T-helper 9 cell (primary cell): ENCODE data around the gene SLC6A9.

Experiments
- DNase-seq: peaks from one replicate; pipeline ENCODE4 v3.0.0-alpha.2; 2020

The SLC6A9 gene

DNA sequence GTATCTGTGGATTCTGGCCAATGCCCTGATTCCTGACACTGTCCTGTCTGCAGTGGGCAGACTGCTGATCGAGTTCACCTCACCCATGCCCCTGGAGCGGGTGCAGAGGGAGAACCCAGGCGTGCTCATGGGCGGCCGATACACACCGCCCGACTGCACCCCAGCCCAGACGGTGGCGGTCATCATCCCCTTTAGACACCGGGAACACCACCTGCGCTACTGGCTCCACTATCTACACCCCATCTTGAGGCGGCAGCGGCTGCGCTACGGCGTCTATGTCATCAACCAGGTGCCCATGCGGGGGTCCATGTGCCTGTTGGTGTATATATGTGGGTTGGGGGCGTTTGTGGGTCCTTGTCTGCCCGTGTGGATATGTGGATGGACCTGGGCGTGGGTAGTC is 49.6 kb downstream of the SLC6A9 start:
- no peak for DNase-seq

DNA sequence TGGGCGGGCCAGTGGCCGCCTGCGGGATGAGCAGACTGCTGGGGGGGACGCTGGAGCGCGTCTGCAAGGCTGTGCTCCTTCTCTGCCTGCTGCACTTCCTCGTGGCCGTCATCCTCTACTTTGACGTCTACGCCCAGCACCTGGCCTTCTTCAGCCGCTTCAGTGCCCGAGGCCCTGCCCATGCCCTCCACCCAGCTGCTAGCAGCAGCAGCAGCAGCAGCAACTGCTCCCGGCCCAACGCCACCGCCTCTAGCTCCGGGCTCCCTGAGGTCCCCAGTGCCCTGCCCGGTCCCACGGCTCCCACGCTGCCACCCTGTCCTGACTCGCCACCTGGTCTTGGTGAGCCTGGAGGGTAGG is 50.1 kb downstream of the SLC6A9 start:
- no peak for DNase-seq

DNA sequence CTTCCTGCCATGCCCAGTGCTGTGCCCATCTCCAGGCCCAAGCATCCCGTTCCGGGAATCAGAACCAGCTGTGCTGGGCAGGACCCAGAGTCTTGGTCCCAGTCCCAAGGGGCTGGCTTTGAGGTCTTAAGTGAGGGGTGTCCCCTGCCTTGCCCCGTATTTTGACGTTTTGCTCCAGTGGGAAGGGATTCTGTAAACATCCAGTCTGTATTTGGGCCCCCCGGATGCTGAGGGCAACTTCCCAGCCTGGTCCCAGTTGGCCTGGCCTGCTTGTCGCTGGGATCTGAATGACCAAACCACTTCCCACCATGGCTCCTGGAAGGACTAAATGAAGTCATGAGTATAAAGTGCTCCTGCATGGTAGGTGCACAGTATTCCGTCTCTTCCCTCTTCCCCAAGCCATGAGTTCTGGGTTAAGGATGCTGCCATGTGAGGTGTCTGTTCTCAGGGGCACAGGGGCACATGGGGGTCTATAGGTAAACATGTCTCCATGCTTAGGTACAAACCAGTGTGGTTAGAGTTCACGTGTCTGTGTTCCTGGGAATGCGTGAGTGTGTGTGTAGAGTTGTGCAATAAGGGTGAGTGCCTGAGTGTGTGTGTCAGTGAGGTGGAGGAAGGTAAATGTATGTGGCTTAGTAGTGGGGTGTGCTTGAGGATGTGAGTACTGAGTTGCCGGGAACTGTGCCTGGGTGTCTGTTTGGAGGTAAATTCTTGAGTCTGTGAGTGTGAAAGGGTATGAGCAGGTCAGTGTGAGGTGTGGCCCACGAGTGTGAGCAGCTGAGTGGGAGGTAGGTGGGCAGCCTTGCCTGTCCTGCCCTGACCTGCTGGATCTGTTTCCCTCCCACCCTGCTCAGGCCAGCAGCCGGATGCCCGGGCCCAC is 50.8 kb downstream of the SLC6A9 start:
- no peak for DNase-seq

DNA sequence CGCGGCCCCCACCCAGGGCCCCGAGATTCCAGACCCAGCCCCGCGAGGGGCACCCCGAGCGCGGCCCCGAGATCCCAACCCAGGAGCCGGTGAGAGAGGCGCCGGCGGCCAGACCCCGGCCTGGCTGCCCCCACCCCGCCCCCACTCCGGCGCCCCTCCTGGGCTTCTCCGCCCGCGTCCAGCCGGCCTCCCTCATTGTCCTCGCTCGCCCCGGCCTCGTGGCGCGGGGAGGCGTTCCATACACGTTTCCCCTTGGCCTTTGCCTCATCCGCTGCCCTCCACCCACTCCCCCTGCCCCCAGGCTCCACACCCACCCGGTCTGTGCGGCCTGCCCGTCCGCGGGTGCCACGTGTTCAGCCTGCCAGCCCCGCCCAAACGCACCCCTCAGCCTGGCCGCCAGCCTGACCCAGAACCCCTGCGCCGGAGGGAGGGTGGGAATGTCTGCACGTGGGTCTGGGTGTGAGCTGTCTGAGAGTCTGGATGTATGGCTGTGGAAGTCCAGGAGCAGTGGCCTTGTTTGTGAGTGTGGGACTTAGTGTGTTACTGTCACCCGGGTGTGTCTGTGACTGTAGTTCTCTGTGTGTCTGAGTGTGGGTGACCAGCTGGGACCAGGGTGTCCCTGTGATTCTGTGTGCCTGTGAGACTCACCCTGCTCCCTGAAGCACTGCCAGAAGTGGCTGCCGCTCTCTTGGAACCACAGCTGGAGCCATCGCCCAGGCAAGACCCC is 51.6 kb downstream of the SLC6A9 start:
- no peak for DNase-seq

DNA sequence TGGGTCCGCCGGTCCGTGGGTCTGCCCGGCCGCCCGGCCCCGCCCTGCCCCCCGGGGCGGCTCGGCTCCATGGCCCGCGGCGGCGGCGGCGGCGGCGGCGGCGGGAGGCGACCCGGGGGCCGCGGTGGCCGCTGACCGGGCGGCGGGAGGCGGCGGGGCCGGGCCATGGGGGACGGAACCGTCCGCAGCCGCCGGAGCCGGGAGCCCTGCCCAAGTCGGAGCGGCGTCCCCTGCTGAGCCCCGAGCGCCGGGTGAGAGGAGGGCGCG is 52.1 kb downstream of the SLC6A9 start:
- DNase-seq = no peak

DNA sequence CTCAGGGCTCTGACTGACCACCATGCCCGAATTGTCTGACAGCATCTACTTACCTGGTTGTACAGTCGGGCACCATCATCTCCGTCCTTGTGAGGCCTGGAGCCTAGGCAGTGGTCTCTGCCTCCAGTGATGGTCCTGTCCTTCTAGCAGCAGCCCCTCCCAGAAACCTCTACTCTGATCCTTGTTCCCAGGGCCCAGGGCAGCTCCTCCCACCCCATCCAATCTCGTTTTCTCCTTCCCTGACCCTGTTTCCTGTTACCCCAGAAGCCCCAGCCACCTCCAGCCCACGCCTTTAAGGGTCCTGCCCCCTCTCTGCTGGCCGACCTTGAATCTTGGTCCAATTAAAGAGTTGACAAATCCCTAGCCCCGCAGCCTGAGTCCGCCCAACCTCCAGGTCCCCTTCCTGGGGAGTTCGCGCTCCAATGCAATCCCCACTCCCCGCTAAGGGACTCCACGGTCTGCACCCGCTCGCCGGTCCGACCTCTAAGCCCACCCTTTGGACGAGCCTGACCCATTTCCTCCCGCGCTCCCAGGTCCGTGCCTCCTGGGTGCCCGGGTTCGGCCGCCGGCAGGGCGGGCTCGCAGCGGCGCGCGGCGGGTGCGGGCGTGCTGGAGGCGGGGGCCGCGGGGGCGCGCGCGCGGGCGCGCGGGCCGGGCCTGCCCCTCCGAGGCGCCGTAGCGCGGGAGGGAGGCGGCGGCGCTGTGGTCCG is 52.6 kb downstream of the SLC6A9 start, which contains the start of gene B4GALT2:
TSS of gene B4GALT2 (plus strand) at position 660 of the 710 bp plus-strand sequence. CDS start 1,951 bp downstream, outside the sequence.
- DNase-seq = peak; percentile 25

DNA sequence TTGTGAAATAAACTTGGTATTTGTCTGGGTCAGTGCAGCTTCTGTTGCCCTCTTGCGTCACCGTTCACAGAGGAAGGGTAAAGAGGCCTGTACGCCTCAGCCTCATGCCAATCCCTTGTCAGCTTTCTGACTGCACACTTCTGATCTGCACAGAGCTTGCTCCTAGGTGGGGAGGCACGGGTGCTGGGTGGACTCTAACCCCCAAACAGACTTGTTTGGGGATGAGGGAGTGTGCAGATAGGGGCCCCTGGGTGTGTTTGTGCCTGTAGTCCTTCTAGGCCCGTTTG is 53.1 kb downstream of the SLC6A9 start:
- no peak for DNase-seq

DNA sequence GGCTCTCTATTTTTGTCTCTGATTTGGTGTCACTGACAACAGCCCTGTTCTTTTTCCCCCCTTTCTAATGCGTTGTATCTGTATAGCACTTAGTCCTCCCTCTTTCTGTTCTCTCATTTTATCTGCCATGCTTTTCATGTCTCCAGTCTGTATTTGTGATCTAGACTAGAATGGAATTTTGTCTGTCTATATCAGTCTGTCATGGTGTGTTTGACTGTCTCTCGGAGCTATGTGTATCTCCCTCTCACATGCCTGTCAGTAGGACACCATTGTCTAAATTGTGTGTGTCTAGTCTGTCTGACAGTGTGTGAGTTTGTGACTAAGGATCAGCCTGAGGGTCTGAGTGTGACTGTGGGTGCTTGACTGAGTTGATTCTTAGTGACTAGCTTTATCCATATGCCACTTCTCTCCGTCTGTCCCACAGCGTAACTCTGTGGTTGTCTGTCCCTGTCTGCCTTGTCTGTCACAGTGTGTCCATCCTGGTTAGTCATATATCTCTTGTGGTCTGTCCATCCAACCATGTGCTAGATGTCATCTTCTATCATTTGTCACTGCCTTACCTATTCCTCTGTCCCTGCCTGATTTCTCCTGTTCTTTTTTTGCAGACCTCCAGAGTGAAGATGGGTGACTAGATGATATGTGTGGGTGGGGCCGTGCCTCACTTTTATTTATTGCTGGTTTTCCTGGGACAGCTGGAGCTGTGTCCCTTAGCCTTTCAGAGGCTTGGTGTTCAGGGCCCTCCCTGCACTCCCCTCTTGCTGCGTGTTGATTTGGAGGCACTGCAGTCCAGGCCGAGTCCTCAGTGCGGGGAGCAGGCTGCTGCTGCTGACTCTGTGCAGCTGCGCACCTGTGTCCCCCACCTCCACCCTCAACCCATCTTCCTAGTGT is 53.6 kb downstream of the SLC6A9 start:
- no peak for DNase-seq

DNA sequence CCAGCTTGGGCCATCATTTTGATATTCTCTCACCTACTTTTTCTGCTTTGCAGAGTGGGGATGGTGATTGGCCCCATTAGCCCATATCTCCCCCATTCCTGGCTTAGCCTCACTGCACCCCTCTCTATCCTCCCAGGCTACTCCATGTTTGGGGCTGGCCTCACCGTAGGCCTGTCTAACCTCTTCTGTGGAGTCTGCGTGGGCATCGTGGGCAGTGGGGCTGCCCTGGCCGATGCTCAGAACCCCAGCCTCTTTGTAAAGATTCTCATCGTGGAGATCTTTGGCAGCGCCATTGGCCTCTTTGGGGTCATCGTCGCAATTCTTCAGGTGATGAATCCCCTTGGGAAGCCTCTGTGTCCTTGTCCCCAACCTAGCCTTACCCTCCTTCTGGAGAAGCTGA is 54.4 kb downstream of the SLC6A9 start:
- no peak for DNase-seq

DNA sequence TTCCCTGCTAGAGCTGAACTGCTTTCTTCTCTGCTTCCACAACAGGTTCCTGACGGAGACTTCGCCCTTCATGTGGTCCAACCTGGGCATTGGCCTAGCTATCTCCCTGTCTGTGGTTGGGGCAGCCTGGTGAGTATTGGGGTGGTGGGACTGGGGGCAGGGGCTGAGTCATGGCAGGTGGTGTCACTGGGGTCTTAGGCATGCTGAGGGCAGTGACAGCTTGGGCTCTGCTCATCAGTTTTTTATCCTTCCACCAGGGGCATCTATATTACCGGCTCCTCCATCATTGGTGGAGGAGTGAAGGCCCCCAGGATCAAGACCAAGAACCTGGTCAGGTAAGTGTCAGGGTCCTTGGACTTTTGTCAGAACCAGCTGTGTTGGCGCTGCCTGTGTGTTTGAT is 55.2 kb downstream of the SLC6A9 start:
- no peak for DNase-seq

DNA sequence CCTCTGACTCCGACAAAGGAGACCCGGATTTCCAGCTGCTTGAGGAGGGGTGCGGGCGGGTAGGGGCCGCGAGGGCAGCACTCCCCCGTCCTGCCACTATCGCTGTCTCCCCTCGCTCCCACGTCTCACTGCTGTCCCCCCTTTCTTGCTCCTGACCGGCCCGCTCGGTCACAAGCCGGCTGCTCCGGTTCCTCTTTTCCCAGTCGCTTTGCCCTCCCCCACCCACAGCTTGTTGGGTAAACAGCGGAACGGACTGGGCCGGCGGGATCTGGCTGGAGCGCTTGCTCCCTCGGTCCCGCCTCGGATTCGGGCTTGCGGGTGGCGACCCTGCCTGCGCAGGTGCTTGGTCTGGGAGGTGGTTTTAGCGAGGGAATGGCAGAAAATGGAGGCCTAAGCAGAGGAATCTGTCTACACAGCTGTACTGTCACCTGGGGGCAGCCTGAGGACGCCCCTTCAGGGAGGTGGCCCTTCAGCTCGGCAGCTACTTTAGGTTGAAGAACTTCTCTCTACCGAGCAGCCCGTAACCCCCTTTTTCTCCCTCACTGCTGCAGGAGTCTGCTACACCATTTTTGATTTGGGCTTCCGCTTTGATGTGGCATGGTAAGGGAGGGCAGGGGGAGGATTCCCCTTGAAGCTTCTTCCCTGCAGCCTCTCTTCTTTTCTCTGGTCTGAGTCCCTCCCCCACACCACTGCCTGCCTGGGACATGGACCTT is 55.9 kb downstream of the SLC6A9 start:
- peak; percentile 32 for DNase-seq

DNA sequence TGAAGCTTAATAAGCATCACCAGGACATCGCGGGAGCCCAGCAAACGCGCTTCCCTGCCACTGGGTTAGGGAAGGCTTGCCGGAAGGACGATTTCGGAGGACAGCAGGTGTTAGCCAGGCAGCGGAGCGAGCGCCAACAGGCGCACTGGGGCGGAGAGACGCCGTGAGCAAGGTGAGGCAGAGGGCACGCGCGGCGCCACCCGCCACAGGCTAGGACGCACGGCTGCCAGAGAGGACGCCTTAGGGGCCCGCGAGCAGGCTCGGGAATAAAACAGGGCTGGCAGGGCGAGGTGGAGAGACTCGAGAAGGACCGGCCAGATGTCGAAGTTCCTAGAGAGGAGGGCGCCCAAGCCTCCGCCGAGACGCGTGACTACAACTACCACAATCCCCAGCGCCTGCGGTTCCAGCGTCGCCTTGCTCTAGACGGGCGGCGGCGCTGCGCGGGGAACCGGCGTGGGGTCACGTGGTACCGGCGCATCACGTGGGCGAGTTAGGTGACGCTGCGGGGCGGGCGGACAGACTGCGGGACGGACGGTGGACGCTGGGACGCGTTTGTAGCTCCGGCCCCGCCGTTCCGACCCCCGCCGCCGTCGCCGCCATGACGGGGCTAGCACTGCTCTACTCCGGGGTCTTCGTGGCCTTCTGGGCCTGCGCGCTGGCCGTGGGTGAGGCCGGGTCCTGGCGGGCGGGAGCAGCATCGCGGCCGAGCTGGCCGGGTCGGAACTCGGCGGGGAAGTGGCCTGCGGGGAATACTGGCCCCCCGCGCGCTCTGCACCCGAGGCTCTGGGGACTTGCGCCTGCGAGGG is 56.6 kb downstream of the SLC6A9 start, which contains the start of gene ATP6V0B:
TSS of gene ATP6V0B (plus strand) at position 518 of the 806 bp plus-strand sequence. CDS start at position 599, 81 bp downstream.
- peak; percentile 95 for DNase-seq

DNA sequence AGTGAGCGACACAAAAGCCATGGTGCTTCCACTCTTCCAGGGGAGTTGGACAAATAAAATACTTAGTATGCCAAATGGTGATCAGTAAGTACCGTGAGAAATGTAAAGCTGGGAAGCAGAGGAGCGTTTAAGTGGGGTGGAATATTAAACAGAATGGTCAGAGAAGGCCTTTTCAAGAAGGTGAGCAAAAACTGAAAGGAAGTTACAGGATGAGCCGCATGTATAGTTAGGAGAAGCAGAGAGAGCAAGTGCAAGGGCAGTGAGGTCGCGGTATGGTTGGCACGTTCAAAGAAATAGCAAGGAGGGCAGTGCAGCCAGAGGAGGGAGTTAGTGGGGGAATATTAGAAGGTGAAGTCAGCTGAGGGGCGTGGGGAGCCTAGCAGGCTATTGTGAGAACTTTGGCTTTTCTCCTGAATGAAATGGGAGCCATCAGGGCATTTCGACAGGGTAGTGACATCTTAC is 57.2 kb downstream of the SLC6A9 start:
- DNase-seq = no peak

DNA sequence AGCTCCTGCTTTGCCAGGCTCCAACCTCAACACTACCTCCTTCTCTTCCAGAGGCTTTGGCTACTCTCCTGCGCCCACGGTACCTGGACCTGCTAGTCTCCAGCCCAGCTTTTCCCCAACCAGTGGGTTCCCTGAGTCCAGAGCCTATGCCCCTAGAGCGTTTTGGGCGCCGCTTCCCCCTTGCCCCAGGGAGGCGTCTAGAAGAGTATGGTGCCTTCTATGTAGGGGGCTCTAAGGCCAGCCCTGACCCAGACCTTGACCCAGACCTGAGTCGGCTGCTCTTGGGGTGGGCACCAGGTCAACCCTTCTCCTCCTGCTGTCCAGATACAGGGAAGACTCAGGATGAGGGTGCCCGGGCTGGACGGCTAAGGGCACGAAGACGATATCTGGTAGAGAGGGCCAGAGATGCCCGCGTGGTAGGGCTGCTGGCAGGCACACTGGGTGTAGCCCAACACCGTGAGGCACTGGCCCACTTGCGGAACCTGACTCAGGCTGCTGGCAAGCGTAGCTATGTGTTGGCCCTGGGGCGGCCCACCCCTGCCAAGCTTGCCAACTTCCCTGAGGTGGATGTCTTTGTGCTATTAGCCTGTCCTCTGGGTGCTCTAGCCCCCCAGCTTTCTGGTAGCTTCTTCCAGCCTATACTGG is 59.8 kb downstream of the SLC6A9 start:
- no peak for DNase-seq

DNA sequence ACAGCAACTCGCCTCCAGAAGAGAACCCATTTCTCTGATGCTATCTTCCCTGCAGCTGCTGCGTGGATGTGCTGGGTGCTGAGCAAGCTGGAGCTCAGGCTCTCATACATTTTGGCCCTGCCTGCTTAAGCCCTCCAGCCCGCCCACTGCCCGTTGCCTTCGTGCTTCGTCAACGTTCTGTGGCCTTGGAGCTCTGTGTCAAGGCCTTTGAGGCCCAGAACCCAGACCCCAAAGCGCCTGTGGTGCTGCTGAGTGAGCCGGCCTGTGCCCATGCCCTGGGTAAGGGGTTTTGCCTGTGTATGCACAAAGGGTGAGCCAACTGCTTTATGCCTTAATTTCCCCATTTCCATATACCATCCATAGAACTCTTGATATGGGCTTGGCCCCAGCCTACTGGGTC is 60.4 kb downstream of the SLC6A9 start:
- no peak for DNase-seq

DNA sequence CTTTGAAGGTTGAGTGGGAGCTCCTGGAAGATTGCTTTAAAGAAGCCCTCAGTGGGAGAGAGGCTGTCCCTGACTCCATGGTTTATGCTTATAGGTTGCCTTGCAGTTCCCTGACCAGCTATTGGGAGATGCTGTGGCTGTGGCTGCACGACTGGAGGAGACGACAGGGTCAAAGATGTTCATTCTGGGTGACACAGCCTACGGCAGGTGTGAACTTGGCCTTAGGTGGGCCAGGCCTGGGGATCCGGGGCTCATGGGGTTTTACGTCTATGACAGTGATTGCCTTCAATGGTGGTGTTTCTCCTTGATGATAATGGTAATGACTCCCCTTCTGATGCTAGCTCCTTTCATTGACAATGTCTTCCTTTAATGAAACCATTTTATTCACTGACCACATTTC is 60.8 kb downstream of the SLC6A9 start:
- no peak for DNase-seq

DNA sequence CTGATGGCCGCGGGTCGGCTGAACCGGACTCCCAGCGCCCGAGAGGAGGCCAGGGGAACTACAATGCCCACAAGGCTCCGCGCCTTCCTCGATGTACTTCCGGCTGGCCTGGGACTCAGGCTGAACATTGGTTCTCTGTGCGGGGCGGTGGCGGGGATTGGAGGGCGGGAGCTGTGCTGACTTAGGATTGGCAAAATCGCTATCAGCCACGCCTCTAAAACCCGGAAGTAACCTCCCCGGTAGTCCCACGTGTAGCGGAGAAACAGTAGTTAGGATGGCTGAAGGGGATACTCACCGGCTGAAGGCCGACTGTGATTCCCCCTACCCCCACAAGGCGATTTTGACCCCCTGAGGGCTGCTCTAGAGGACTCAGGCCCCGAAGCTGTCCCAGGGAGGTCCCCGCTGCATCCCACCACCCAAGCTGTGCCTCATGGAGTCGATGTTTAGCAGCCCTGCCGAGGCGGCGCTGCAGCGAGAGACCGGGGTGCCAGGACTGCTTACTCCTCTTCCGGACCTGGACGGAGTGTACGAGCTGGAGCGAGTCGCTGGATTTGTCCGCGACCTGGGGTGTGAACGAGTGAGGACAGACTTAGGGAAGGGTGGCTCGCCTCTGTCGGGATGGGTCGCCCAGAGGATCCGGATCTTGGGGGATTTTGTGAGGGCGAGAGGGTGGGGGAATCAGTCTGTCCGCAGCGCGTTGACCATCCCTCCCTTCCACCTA is 61.4 kb downstream of the SLC6A9 start, which contains the start of gene DPH2:
TSS of gene DPH2 (plus strand) at position 265 of the 721 bp plus-strand sequence. CDS start at position 431, 166 bp downstream.
- peak; percentile 92 for DNase-seq

DNA sequence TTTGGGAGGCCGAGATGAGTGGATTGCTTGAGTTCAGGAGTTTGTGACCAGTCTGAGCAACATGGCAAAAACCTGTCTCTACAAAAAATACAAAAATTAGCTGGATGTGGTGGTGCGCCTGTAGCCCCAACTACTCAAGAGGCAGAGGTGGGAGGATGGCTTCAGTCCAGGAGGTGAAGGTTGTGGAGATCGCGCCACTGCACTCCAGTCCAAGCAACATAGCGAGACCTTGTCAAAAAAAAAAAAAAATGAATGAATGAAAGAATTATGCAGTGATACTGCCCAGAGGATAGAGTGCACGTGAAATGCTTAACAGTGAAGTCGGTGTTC is 61.9 kb downstream of the SLC6A9 start:
- DNase-seq = no peak

DNA sequence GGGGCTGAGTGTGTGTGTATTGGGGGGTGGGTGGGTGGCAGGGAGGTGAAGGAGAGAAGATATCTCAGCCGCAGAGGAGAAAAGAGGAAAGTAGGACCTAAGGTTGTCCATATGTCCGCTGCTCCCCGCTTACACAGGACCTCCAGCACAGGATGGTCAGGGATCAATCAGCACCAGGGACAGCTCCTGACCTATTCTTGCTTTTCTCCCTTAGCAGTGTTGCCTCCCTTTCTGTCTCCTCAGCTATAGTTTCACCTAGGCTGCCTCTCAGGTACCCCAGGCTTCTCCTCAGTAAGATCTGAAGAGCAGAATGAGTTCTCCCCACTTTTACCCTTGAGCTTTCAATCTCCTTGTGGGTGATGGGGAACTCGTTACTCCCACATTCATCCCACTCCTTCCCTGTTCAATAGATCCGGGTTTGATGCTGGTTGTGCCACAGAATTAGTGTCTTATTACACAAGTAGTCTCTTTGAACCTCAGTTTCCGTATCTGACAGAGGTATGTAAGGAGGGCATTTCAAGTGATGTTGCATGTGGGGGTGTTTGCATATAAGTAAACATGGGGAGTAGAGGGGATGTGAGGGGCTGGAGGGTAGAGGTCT is 62.8 kb downstream of the SLC6A9 start:
- DNase-seq = no peak
